Neural progenitor cell (in vitro differentiated cells): ENCODE measurements around the gene P2RX5.

Experiments
- CTCF ChIP-seq: fragments of 200-600 bp; sonication (generic); IDR thresholded peaks from 2 replicates; pipeline ENCODE4 v1.5.1; 2017; ENCODE audit warnings: antibody characterized with exemption, mild to moderate bottlenecking
- EZH2 ChIP-seq: fragments of 200-600 bp; sonication (generic); IDR thresholded peaks from 2 replicates; pipeline ENCODE4 v1.6.1; 2017; ENCODE audit warnings: antibody characterized with exemption, mild to moderate bottlenecking, moderate library complexity
- EZH2phosphoT487 ChIP-seq: fragments of 200-600 bp; sonication (generic); IDR thresholded peaks from 2 replicates; pipeline ENCODE4 v1.6.1; 2017; ENCODE audit warnings: antibody characterized with exemption

GRCh38 chr17:3663102-3664011 lies 32.6 kb downstream of the P2RX5 start:
- no peak for TF ChIP-seq EZH2
- no peak for TF ChIP-seq CTCF
- TF ChIP-seq EZH2phosphoT487: no peak
